ENCODE results near the gene DLG2.

Gene DLG2

DNA sequence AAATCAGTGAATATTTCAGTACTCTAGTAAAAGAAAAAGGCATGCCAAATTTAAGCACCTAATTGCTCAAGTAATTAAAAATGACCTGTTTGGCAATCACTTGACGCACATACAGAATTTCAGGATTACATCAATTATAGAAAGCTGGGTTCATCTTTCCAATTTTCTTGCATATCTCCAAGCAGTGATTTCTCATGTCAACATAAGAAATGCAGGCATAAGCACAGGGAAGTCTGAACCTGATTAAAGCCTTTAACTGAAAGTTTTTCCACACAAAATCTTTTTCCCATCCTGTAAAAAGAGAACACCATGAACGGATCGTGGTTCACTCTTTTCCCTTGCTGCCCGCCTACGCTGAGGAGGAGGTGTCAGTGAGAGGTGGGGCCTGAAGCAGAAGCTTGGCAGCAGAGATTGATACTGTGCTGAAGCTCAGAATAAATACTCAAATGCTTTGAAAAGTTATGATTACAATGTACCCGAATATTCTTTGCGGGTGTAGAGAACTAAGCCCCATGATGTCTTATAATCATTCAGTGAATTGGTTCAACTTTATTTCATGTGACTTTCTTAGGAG lies 1636.9 kb downstream of the DLG2 start:
- in situ Hi-C loops (cut with HindIII; ENCODE audit: low sequenced_read_pairs), result no loop called here

DNA sequence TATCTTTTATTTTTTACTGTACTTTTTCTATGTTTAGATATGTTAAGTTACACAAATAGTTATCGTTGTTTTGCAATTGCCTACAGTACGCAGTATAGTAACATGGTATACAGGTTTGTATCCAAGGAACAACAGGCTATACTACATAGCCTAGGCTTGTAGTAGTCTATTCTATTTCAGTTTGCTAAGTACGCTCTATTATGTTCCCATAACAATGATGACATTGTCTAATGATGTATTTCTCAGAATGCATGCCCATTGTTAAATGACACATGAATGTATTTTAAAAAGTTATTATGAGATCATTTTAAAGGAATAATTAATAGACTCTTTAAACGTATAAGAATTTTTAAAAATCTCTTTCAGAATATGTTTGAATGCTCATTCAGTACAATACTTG lies 1644.3 kb downstream of the DLG2 start:
- in situ Hi-C loops (cut with HindIII; ENCODE audit: low sequenced_read_pairs), result no loop called here

DNA sequence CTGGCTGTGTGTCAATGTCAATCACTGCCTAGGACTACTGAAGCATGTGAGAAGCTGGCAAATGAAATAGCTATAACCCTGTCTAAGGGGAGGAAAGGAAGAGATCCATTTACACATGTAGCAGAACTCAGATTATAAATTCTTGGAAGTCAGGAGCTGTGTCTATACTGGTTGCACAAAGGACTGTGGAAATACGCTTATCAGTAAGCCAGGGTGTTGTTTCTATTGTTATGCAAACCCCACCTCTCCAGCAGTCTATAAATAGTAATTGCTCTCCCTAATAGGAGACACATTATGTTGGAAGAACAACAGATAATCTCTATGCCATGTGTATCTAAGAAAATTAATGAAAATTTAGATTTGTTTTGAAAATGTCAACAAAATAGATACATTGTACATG lies 1647.6 kb downstream of the DLG2 start:
- in situ Hi-C loops (cut with HindIII; ENCODE audit: low sequenced_read_pairs), result no loop called here

DNA sequence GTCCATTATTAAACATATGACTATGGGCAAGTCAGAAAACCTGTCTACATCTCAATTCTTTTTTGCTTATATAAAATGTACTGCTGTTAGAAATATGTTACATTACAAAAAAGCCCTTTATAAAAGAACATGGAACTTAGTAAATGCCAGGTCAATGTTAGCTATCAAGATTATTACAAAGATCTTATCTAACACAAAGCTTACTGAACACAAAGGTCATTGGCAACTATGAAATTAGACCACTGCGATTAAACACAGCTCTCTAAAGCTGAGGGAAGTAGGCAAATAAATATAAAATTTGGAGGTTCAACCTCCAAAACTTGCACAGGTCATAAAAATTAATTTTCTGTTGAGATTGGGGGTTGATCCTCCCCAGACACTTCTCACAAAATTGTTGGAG lies 1648.2 kb downstream of the DLG2 start:
- in situ Hi-C loops (cut with HindIII; ENCODE audit: low sequenced_read_pairs), result no loop called here

DNA sequence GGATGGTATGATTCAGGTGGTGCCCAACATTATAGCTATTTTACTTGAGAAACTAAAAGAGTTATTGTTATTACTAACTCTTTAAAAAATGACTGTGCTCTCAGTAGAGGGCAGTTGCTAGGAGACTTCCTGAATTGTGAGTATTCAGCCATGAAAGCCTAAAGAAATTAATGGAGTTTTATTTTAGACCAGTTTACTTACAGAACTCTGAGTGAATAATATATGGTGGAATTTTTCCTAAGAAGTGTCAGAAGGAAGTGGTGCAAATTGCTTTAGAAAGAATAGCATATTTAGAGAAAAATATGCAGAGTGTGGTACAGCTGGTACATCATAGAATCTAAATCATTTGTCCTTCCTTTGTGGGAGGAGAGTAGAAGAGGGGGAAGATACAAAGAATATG lies 1651.1 kb downstream of the DLG2 start:
- in situ Hi-C loops (cut with HindIII; ENCODE audit: low sequenced_read_pairs), result no loop called here

DNA sequence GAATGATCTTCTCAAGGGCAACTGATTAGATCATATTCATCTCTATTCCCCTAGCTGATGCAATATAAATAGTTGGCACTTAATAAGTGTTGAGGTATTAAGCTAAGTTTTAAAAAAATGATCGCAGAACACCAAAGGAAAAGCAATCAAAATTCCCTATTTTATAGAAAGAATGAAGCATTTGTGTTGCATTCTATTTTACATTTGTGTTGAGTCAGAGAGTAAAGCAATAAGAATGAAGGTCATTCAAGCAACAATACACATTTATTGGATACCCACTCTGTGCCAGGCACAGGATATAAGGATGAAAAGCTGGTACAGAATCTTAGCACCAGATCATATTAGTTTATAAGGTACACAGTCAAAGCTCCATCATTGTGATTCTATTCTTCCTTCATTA lies 1654.6 kb downstream of the DLG2 start:
- in situ Hi-C loops (cut with HindIII; ENCODE audit: low sequenced_read_pairs), result no loop called here

DNA sequence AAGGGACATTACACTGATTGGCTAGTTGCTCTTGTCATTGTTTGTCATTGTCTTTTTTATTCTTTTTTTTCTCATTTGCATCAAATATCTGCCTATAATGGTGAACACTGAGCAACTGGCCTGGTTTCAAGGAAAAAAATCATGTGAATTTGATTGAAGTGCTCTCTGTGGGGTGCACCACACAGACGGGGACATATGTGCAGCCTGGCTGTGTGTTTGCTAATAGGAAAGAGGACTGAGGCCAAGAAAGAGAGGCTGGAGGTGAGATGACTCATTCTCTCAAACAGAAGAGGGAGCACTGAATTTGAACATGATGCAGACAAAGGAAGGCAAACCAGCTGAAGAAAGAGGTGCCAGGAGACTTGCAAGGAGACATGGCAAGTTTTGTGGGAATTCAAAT lies 1656.1 kb downstream of the DLG2 start:
- in situ Hi-C loops (cut with HindIII; ENCODE audit: low sequenced_read_pairs), result no loop called here

DNA sequence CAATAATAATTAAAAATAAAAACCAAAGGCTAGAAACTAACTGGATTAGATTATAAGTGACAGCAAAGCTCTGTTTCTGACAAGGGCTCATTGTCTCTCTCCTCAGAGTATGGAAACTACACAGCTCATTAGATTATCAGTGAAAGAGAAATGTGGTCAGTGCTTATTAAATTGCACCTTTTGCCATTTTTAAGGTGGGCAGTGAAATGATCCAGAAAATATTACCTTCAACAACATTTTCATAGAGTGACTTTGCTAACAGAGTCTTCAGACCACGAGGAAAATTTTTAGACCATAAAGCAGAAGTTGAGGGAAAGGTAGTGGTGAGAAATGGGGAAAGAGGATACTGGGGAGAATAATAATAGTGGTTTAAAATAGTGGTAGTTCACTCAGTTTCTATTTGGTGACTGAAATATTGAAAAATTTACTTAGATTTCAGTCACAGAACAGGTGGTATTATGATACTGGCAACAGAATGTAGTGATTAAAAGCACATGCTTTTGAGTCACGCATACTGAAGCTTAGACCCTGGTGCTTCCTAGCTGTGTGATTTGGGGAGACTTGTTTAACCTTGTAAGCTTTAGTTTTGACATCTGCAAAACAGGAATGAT lies 1657.0 kb downstream of the DLG2 start:
- in situ Hi-C loops (cut with HindIII; ENCODE audit: low sequenced_read_pairs), result no loop called here

DNA sequence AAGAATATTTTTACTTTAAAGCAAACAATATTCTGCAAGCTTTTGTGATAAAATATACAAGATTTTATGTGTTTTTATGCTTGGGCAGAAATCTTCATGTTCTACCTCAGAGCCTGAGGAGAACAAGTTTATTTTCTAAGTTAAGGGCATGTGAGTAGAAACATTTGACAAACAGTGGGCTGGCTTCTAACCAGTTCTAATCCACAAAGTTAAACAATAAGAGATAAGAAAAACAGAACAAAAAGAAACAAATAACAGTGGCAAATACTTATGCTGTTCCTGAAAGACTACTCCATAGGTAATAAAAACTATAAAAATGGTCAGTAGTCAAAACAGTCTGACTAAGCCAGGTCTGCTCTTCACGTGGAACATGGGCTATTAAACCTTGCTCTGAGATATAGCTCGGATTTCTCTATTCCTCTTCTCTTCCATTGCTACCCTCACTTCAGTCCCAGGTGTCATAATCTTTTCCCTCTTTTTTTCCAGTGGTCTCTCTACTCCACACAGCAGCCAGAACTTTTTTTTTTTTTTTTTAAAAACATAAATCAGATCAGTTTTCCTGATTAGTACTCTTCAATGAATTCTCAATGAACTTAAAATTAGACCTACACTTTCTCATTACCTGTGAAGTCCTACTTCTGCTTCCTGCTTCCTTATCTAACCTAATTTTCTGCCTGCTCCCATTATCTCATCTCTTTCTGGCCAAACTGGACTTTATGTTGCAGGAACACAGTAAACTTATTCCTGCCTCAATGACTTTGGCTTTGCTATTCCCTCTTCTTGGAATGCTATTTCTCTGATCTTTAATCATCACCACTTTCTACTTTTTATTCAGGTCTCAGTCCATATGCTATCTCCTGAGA lies 1669.9 kb downstream of the DLG2 start:
- in situ Hi-C loops (cut with HindIII; ENCODE audit: low sequenced_read_pairs), result no loop called here

DNA sequence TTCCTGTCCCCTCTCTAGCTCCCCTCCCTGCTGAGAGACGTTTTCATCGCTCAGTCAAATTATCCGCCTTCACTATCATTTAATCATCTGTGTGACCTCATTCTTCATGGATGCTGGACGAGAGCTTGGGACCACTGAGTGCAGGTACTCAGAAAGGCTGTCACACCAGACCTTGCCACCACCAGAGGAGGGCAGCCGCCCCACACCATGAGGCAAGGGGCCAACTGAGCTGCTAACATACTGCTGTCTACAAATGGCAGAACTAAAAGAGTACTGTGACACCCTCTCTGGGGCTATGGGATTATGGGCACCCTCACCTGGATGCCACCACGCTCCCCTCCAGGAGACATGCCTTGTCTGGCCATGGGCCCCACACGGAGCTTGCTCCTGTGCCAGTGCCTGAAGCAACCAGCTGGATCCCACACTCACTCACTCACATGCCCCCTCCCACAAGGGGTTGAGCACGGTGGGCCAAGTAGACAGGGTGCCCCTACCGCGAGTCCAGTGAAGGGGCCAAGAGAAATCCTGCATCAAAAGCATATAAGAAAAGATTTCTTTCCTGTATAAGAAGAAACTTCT lies 1670.9 kb downstream of the DLG2 start:
- in situ Hi-C loops (cut with HindIII; ENCODE audit: low sequenced_read_pairs), result no loop called here

DNA sequence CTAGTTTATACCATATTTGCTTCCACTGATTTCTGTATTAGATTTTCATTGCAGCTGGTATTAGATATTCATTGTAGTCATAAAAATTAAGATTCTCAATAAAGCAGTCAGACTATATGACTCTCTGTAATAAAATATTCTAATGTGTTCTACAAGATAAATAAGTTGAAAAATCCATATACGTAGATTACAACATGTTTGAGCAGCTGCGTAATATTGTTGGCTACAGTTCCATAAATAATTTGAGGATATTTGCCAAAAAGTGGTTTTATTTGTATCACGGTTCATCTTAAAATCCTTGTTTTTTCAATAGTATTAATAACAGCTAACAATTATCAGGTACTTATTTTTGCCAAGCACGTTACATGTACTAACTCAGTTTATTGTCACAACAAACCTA lies 1672.4 kb downstream of the DLG2 start:
- in situ Hi-C loops (cut with HindIII; ENCODE audit: low sequenced_read_pairs), result no loop called here

DNA sequence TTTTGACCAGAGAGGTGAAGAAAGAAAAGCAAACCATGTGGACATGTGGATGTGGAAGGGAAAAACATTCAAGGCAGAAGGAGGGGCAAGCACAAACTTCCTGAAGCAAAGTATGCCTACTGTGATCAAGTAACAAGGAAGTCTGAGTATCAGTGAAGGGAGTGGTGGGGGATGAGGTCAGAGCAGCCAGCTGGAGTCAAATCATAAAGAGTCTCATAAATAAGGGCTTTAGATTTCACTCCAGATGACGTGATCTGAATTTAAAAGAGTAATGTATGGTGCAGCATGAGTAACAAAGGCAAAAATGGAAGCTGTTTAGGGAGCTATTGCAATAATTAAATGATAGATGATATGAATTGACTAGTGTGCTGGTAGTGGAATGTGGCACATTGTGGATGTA lies 1675.6 kb downstream of the DLG2 start:
- in situ Hi-C loops (cut with HindIII; ENCODE audit: low sequenced_read_pairs), result no loop called here

DNA sequence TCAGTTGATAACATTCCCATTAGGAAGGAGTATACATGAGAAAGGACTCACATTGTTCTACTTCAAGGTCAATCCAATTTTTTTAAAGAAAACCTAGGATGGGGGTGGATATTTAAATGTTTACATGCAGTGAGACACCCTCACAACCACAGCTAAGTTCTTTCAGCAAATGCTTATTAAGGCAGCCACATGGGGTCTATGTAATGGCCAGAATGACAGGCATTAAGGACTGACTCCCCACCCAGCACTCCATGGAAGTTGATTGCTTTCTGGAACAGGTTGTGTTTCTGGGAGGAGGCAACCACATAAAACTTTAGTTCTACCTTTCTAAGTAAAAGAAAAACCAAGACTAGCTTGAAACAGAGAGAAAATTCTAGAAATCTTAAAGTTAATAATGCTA lies 1678.9 kb downstream of the DLG2 start:
- in situ Hi-C loops (cut with HindIII; ENCODE audit: low sequenced_read_pairs), result no loop called here

DNA sequence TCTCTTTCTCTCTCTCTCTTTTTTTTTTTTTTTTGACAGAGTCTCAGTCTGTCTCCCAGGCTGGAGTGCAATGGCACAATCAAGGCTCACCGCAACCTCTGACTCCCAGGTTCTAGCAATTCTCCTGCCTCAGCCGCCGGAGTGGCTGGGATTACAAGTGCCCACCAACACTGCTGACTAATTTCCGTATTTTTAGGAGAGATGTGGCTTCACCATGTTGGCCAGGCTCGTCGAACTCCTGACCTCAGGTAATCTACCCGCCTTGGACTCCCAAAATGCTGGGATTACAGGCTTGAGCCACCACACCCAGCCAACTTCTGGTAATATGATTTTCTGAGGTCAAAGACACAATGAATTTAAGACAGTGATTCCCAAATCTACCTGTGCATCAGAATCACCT lies 1681.2 kb downstream of the DLG2 start:
- in situ Hi-C loops (cut with HindIII; ENCODE audit: low sequenced_read_pairs), result no loop called here

DNA sequence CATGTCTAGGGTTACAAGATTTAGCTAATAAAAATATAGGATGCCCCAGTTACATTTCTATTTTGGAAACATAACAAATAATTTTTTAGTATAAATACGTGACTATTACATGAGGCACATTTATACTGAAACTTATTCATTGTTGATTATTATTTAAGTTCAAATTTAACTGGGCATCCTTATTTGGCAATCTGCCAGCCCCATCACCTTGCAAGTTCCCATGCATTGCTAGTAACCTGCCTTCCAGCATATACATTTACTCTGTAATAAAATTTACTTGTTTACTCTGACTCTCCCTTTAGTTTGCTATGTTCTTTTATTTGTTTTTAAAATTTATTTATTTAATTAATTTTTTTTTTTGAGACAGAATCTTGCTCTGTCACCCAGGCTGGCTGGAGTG lies 1686.1 kb downstream of the DLG2 start:
- in situ Hi-C loops (cut with HindIII; ENCODE audit: low sequenced_read_pairs), result no loop called here

DNA sequence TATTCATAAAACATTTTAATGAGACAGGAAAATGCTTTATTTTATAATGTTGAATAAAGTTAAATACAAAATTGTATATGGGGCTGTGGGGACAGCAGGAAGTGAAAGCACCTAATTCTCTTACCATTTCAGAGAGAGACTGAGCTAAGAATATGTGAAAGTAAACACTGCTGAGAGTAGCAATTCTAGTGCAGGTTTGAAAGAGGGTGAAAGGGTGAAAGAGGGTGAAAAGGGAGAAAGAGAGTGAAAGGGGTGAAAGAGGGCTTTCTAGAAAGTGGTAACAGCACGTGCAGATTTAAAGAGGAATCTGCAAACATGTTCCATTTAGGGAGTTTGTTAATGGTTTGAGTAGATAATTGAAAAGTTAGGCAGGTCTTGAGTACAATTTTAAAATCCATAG lies 1689.0 kb downstream of the DLG2 start:
- in situ Hi-C loops (cut with HindIII; ENCODE audit: low sequenced_read_pairs), result no loop called here

DNA sequence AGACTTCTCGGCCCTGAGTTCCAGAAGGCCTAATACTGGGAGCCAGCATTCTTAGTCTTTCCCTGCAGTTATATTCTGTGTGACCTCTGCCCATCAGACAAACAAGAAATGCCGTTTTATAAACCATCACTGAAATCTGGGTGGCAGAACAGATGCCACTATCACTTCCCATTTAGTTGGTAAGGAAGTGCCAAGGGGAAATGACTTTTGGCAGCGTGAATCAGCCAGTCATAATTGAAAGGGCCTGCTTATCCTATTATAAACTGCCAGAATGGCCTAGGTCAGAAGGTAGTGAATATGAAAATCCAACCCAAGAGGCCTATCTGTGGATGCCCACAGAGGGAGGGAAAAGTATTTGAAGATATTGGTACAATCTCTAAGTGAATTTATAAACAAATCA lies 1694.1 kb downstream of the DLG2 start:
- in situ Hi-C loops (cut with HindIII; ENCODE audit: low sequenced_read_pairs), result no loop called here

DNA sequence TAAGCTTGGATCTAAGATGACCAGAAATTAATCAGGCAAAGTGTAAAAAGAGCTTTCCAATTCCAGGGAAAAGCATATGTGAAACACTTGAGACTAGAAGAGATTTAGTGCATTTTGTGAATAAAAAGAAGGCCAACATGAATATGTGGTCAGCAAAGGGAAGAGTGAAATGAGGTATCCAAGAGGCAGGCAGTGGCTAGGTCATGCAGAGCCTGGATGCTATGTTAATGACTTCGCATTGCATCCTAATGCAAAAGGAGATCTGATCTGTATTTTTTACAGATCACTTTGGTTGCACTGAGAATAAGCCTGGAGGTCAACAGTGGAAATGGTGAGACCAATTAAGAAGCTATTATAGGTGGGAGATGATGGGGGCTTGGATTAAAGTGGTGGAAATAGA lies 1699.7 kb downstream of the DLG2 start:
- in situ Hi-C loops (cut with HindIII; ENCODE audit: low sequenced_read_pairs), result no loop called here

DNA sequence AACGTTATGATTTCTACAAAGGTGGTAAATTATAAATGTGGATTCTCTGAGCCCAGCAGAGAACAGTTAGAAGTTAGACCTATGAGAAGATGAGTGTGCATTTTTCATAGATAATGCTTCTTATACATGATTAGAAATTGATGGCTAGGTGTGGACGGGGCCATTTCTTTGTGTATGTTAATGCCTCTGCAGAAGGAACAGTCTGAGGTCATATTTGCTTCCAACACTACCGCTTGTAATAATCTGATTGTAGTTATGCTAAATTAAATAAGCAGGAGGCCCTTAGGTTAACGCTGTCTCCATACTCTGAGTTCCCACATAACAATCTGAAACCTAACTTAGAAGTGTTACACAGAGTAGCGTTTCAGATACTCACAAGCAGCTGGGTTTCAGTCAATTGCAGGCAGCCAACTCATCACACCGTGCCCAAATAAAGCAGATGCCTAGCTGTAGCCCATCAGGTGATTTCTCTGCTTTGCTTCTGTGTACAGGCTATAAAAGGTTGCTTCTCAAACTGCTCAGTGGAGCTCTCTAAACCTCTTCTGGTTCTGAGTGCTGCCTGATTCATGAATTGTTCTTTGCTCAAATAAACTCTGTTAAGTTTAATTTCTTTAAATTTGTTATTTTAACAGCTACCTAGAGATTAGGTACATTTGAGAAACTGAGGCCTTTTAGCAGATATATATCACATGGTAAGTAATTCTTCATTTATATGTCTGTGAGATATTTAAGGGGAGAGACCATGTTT lies 1702.2 kb downstream of the DLG2 start:
- in situ Hi-C loops (cut with HindIII; ENCODE audit: low sequenced_read_pairs), result no loop called here

DNA sequence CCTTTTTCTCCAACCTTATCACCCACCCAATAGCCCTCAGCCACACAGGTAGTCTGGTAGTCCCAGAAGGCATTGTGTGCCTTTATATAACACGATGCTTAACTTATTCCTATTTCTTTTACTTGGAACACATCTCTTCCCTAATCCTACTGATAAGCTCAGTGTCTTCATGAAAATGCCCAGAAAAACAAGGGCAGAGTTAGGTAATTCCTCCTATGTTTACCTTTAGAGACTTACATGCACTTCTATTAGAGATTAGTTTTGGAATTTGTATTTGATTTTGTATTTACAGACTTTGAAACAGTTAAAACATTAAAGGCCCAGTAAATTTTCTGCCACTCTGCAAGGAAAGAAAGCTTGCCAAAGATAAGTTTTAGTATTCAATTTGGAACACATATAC lies 1703.2 kb downstream of the DLG2 start:
- in situ Hi-C loops (cut with HindIII; ENCODE audit: low sequenced_read_pairs), result no loop called here

DNA sequence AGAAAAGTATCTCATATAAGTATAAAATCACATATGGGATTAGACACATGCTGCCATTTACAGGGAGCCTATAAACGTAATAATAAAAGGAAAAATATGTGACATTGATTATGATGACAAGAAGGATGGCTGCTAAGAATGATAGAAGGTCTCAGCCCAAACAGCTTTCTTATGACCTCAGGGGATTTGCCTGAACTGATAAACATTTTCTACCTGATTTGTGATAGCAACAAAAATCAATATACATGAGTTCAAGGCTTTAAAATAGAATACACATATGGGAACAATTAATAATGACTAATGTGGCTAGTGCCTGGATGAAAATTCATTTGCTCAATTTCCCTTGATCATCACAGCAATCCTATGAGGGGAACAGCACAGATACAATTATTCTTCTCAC lies 1704.2 kb downstream of the DLG2 start:
- in situ Hi-C loops (cut with HindIII; ENCODE audit: low sequenced_read_pairs), result no loop called here

Measured in DLD1 (cell line).